SK-N-SH (cell line): ENCODE results near the gene OR2H2.

Experiments
- ELF1 ChIP-seq: IDR thresholded peaks from 2 replicates; pipeline ENCODE4 v1.4.0; 2012
- EP300 ChIP-seq, 2 experiments: IDR thresholded peaks; 2 replicates each; pipeline versions ENCODE4 v1.4.0 to v1.6.1; 2012; ENCODE audit warnings: borderline replicate concordance in 1 of 2, low read depth in 1 of 2, low read length in 1 of 2
- EZH2phosphoT487 ChIP-seq: fragments of 200-600 bp; sonication (generic); IDR thresholded peaks from 2 replicates; pipeline ENCODE4 v1.6.1; 2017; ENCODE audit warnings: low read depth, mixed run types, mild to moderate bottlenecking, antibody characterized with exemption, moderate library complexity, borderline replicate concordance
- FOXM1 ChIP-seq: IDR thresholded peaks from 2 replicates; pipeline ENCODE4 v1.4.0; 2012; ENCODE audit warnings: low read depth, mild to moderate bottlenecking
- GABPA ChIP-seq: IDR thresholded peaks from 2 replicates; pipeline ENCODE4 v1.4.0; 2012; ENCODE audit warnings: low read depth, mild to moderate bottlenecking
- MAX ChIP-seq: IDR thresholded peaks from 2 replicates; pipeline ENCODE4 v1.4.0; 2012; ENCODE audit warnings: low read depth
- MXI1 ChIP-seq: IDR thresholded peaks from 2 replicates; pipeline ENCODE4 v1.6.1; 2012; ENCODE audit warnings: mild to moderate bottlenecking, low read depth, low read length, improper control_type of control experiment
- POLR2AphosphoS5 ChIP-seq: IDR thresholded peaks from 2 replicates; pipeline ENCODE4 v1.6.1; 2012; ENCODE audit warnings: low read depth, low read length
- RAD21 ChIP-seq: IDR thresholded peaks from 2 replicates; pipeline ENCODE4 v1.6.1; 2012; ENCODE audit warnings: mild to moderate bottlenecking, low read length
- SIN3A ChIP-seq: IDR thresholded peaks from 2 replicates; pipeline ENCODE4 v1.6.1; 2012; ENCODE audit warnings: low read depth, mild to moderate bottlenecking, low read length, moderate library complexity, borderline replicate concordance
- TEAD4 ChIP-seq: IDR thresholded peaks from 2 replicates; pipeline ENCODE4 v1.4.0; 2012; ENCODE audit warnings: mild to moderate bottlenecking, borderline replicate concordance; ENCODE audit not compliant: insufficient read depth
- TF ChIP-seq, protein P1 (sequence below): fragments of 200-600 bp; sonication (generic); IDR thresholded peaks from 2 replicates; pipeline ENCODE4 v1.6.1; 2017; ENCODE audit warnings: antibody characterized with exemption, mild to moderate bottlenecking, moderate library complexity

- TF ChIP-seq, protein P1, sequence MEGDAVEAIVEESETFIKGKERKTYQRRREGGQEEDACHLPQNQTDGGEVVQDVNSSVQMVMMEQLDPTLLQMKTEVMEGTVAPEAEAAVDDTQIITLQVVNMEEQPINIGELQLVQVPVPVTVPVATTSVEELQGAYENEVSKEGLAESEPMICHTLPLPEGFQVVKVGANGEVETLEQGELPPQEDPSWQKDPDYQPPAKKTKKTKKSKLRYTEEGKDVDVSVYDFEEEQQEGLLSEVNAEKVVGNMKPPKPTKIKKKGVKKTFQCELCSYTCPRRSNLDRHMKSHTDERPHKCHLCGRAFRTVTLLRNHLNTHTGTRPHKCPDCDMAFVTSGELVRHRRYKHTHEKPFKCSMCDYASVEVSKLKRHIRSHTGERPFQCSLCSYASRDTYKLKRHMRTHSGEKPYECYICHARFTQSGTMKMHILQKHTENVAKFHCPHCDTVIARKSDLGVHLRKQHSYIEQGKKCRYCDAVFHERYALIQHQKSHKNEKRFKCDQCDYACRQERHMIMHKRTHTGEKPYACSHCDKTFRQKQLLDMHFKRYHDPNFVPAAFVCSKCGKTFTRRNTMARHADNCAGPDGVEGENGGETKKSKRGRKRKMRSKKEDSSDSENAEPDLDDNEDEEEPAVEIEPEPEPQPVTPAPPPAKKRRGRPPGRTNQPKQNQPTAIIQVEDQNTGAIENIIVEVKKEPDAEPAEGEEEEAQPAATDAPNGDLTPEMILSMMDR, result no peak
- TF ChIP-seq SIN3A, result no peak
- TF ChIP-seq RAD21, result no peak
- no peak for TF ChIP-seq EP300 (IDR thresholded peaks at IDR 0.05; ENCODE audit: borderline replicate concordance in 1 of 2, low read depth in 1 of 2, low read length in 1 of 2)
- no peak for TF ChIP-seq POLR2AphosphoS5
- TF ChIP-seq MAX, result no peak
- no peak for TF ChIP-seq EZH2phosphoT487
- TF ChIP-seq TEAD4, result no peak
- TF ChIP-seq GABPA, result no peak
- no peak for TF ChIP-seq ELF1
- TF ChIP-seq FOXM1, result no peak
- TF ChIP-seq MXI1, result no peak
Observed at GRCh38 chr6:29563435-29563965, 21.4 kb upstream of the OR2H2 start.
